ENCODE results near the gene NHLH1.

NHLH1 gene

DNA sequence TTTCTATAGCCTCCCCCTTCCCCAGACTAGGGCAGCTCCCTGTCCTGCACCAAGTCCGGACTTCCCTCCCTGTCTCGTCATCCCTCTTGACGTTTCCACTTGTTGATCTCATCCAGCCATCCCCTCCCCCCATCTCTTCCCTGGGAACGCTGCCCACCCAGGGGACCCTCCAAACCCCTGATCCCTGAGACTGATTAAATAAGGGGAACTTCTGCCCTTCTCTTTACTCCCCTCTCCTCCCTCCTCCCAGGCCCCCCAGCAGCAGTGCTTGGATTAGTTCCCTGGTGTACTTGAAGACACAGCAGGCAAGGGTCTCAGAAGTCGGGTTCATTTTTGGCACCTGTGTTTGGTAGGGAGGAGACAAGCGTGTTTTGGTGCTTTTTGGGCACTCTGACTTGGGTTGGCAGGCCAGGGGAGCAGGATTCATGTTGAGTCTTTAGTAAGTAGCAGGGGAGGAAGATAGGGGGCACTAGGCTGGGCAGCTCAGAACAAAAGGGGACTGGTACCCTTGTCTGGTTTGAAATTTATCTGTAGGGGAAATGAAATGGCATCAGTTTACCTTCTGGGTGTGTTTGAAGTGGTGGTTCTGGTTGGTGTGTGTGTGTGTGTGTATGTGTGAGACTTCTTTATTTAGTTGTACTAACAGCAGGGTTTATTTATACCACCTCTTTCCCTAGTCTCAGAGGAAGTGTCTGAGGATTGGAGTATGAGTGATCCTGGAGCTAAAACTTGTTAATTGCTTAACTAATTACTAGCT, 44.6 kb downstream of the NHLH1 start:
- Histone ChIP-seq H3K27me3 (ENCODE audit: insufficient read depth, poor library complexity, severe bottlenecking) (no peaks in the 10 kb centered on the region), H3K4me3 (replicated peaks; ENCODE audit: insufficient read depth, low read length) (no peak overlapping the region)

GRCh38 chr1:160412028-160412362, 45.1 kb downstream of the NHLH1 start:
- no peak for DNase-seq (ENCODE audit: low read depth in 1 of 2, low spot score in 1 of 2)
- Histone ChIP-seq H3K4me3 (replicated peaks; ENCODE audit: insufficient read depth, low read length) (no peak overlapping the region), H3K27ac (replicated peaks) (no peak overlapping the region), H3K27me3 (ENCODE audit: insufficient read depth, poor library complexity, severe bottlenecking) (no peaks in the 10 kb centered on the region)
- no peak for TF ChIP-seq GABPA (IDR thresholded peaks at IDR 0.05; ENCODE audit: low read depth)
- TF ChIP-seq, protein P1, sequence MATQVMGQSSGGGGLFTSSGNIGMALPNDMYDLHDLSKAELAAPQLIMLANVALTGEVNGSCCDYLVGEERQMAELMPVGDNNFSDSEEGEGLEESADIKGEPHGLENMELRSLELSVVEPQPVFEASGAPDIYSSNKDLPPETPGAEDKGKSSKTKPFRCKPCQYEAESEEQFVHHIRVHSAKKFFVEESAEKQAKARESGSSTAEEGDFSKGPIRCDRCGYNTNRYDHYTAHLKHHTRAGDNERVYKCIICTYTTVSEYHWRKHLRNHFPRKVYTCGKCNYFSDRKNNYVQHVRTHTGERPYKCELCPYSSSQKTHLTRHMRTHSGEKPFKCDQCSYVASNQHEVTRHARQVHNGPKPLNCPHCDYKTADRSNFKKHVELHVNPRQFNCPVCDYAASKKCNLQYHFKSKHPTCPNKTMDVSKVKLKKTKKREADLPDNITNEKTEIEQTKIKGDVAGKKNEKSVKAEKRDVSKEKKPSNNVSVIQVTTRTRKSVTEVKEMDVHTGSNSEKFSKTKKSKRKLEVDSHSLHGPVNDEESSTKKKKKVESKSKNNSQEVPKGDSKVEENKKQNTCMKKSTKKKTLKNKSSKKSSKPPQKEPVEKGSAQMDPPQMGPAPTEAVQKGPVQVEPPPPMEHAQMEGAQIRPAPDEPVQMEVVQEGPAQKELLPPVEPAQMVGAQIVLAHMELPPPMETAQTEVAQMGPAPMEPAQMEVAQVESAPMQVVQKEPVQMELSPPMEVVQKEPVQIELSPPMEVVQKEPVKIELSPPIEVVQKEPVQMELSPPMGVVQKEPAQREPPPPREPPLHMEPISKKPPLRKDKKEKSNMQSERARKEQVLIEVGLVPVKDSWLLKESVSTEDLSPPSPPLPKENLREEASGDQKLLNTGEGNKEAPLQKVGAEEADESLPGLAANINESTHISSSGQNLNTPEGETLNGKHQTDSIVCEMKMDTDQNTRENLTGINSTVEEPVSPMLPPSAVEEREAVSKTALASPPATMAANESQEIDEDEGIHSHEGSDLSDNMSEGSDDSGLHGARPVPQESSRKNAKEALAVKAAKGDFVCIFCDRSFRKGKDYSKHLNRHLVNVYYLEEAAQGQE (IDR thresholded peaks at IDR 0.05; ENCODE audit: insufficient replicate concordance, low read depth), result no peak
- TF ChIP-seq POLR2AphosphoS5 (IDR thresholded peaks at IDR 0.05; ENCODE audit: low read depth), result no peak
- TF ChIP-seq SPI1 (IDR thresholded peaks at IDR 0.05; ENCODE audit: borderline replicate concordance, low read depth), result no peak
- TF ChIP-seq CTCF (IDR thresholded peaks at IDR 0.05; ENCODE audit: insufficient read depth, low read length), result no peak

More for the DNA sequence above, 44.6 kb downstream of the NHLH1 start:
- H3K27ac ChIP-seq (replicated peaks), result no peak overlapping the region
- DNase-seq (ENCODE audit: low read depth in 1 of 2, low spot score in 1 of 2), result no peak
- TF ChIP-seq GABPA (IDR thresholded peaks at IDR 0.05; ENCODE audit: low read depth), result no peak
- no peak for TF ChIP-seq CTCF (IDR thresholded peaks at IDR 0.05; ENCODE audit: insufficient read depth, low read length)
- TF ChIP-seq SPI1 (IDR thresholded peaks at IDR 0.05; ENCODE audit: borderline replicate concordance, low read depth), result no peak
- no peak for TF ChIP-seq POLR2AphosphoS5 (IDR thresholded peaks at IDR 0.05; ENCODE audit: low read depth)
- TF ChIP-seq, protein P1 (IDR thresholded peaks at IDR 0.05; ENCODE audit: insufficient replicate concordance, low read depth), result no peak

GRCh38 chr1:160413716-160414115, 46.8 kb downstream of the NHLH1 start:
- H3K27ac ChIP-seq (replicated peaks), result no peak overlapping the region
- H3K4me3 ChIP-seq (replicated peaks; ENCODE audit: insufficient read depth, low read length), result no peak overlapping the region
- peaks cover 2% of the 10 kb centered on the region for H3K27me3 ChIP-seq (ENCODE audit: insufficient read depth, poor library complexity, severe bottlenecking)
- no peak for TF ChIP-seq GABPA (IDR thresholded peaks at IDR 0.05; ENCODE audit: low read depth)
- no peak for TF ChIP-seq SPI1 (IDR thresholded peaks at IDR 0.05; ENCODE audit: borderline replicate concordance, low read depth)
- TF ChIP-seq, protein P1 (IDR thresholded peaks at IDR 0.05; ENCODE audit: insufficient replicate concordance, low read depth), result no peak
- no peak for TF ChIP-seq CTCF (IDR thresholded peaks at IDR 0.05; ENCODE audit: insufficient read depth, low read length)
- TF ChIP-seq POLR2AphosphoS5 (IDR thresholded peaks at IDR 0.05; ENCODE audit: low read depth), result no peak
- no peak for DNase-seq (ENCODE audit: low read depth in 1 of 2, low spot score in 1 of 2)

Data from HL-60 (cell line).